ENCODE results near the gene SMPD3. TPM values are rescaled to one million over a fixed set of nuclear protein-coding genes. Genes with fewer than 3 reads are reported as not detected.
A peak's percentile ranks its signal among the peaks of the same experiment; 100 is the strongest.

The SMPD3 gene
- total and polyA plus RNA-seq, 2 of the 8 experiments (the other 6 are each of a cell fraction or from before 2014, with no cell fraction given): 0.39 to 1.3 TPM

GRCh38 chr16:68375801-68376536, 72.3 kb downstream of the SMPD3 start:
- Histone ChIP-seq H2BK12ac (ENCODE audit: low read depth, low read length) (no peak overlapping the region), H4K91ac (replicated peaks; ENCODE audit: insufficient read length, low read length) (no peak overlapping the region), H3K4me3 (ENCODE audit: extremely low read depth in 1 of 4, insufficient read depth in 2 of 4, low read depth in 3 of 4, low read length in 4 of 4) (no peak overlapping the region), H2BK20ac (ENCODE audit: low read length) (no peak overlapping the region), H3K27me3 (replicated peaks in 1 of 4; ENCODE audit: control insufficient read depth in 3 of 4, extremely low read depth in 1 of 4, insufficient read depth in 3 of 4, low read length in 3 of 4) (peaks cover 0 to 2% (median 0%) of the 10 kb centered on the region in 4 experiments; a peak in 2 of 7 replicates), H3K18ac (ENCODE audit: extremely low read depth, low read length) (no peak overlapping the region; the same call in 1 of the 2 replicates), H3K23me2 (ENCODE audit: low read depth, low read length) (no peaks in the 10 kb centered on the region), H3K79me2 (ENCODE audit: control insufficient read depth in 1 of 2, insufficient read depth in 2 of 2, low read length in 2 of 2) (no peaks in the 10 kb centered on the region), H3K4me1 (replicated peaks in 1 of 4; ENCODE audit: control insufficient read depth in 3 of 4, insufficient read depth in 4 of 4, low read length in 3 of 4) (peaks cover 0 to 2% (median 0%) of the 10 kb centered on the region in 4 experiments; a peak in 3 of 7 replicates), H3K56ac (replicated peaks; ENCODE audit: insufficient read length, low read depth, low read length) (no peak overlapping the region), H2AFZ (ENCODE audit: low read length) (no peak overlapping the region), H4K20me1 (replicated peaks in 1 of 2; ENCODE audit: control insufficient read depth in 1 of 2, insufficient read depth in 2 of 2, low read length in 2 of 2) (no peaks in the 10 kb centered on the region), H3K27ac (ENCODE audit: low read depth, low read length) (no peak overlapping the region), H3K14ac (ENCODE audit: insufficient read length) (no peak overlapping the region), H3K23ac (ENCODE audit: insufficient read length) (no peak overlapping the region), H3K4ac (replicated peaks; ENCODE audit: insufficient read length, low read depth, low read length) (no peak overlapping the region), H2BK15ac (ENCODE audit: low read length) (0 out of 2 replicates have a peak overlapping the region, but pooled peaks have one; percentile 16), H3K4me2 (ENCODE audit: insufficient read depth in 1 of 2, low read depth in 2 of 2, low read length in 2 of 2) (no peak overlapping the region), H2BK5ac (ENCODE audit: low read depth, low read length) (no peak overlapping the region), H3K9ac (replicated peaks in 1 of 4; ENCODE audit: extremely low read depth in 1 of 4, low read depth in 3 of 4, low read length in 3 of 4) (no peak overlapping the region), H2AK5ac (ENCODE audit: low read depth, low read length) (no peak overlapping the region), H3K79me1 (ENCODE audit: low read depth, low read length) (no peaks in the 10 kb centered on the region), H3K9me3 (ENCODE audit: insufficient read depth in 2 of 2, low read depth in 1 of 2, low read length in 1 of 2) (no peaks in the 10 kb centered on the region), H3K36me3 (ENCODE audit: control insufficient read depth in 2 of 4, insufficient read depth in 4 of 4, low read length in 3 of 4) (no peaks in the 10 kb centered on the region), H4K8ac (ENCODE audit: extremely low read depth, insufficient read depth, low read length) (no peak overlapping the region; the same call in 1 of the 2 replicates), H2BK120ac (replicated peaks; ENCODE audit: low read depth, low read length) (no peak overlapping the region), H4K5ac (ENCODE audit: insufficient read length, low read depth, low read length) (no peak overlapping the region)
- POLR2A ChIA-PET (ENCODE audit: partially characterized antibody): interaction anchor here (1.1 kb wide), 1 partner anchor 377 kb away, joined by 3 read pairs; no protein-coding TSS in a partner anchor
- WGBS, 2 experiments (ENCODE audit: extremely low coverage in 1 of 2, insufficient coverage in 1 of 2, insufficient read length in 1 of 2, insufficient replicate concordance in 2 of 2, low coverage in 1 of 2, low lambda C conversion rate in 2 of 2, missing lambda C conversion rate in 1 of 2): 95% methylated on average over 11 of the region's 11 CpGs; no CpG with 5 or more reads in 1 of the 2 experiments
- FAIRE-seq (no peak), DNase-seq (ENCODE audit: low read depth in 1 of 2, low spot score in 2 of 2) (no peak)
- CTCF ChIA-PET (ENCODE audit: partially characterized antibody): interaction anchor here (0.5 to 14.3 kb wide), 12 partner anchors 10 to 295 kb away, joined by 3 to 221 read pairs (median 6); no protein-coding TSS in a partner anchor
- no peak for TF ChIP-seq KDM5A (IDR thresholded peaks at IDR 0.05; ENCODE audit: low read length)
- TF ChIP-seq JUN (IDR thresholded peaks at IDR 0.05; ENCODE audit: low read depth, low read length): no peak
- no peak for TF ChIP-seq KDM1A (IDR thresholded peaks at IDR 0.05; ENCODE audit: borderline replicate concordance, low read length)
- no peak for TF ChIP-seq SP1 (IDR thresholded peaks at IDR 0.05; ENCODE audit: low read depth, low read length)
- no peak for TF ChIP-seq MAX (IDR thresholded peaks at IDR 0.05)
- no peak for TF ChIP-seq EGR1 (IDR thresholded peaks at IDR 0.05; ENCODE audit: borderline replicate concordance, low read depth, low read length)
- no peak for TF ChIP-seq HDAC6 (IDR thresholded peaks at IDR 0.05; ENCODE audit: low read depth, low read length)
- TF ChIP-seq SIRT6 (IDR thresholded peaks at IDR 0.05; ENCODE audit: low read length): no peak
- no peak for TF ChIP-seq ZNF274 (IDR thresholded peaks at IDR 0.05; ENCODE audit: borderline replicate concordance, extremely low read depth, low read length)
- no peak for TF ChIP-seq ATF2 (IDR thresholded peaks at IDR 0.05; ENCODE audit: low read length)
